SK-N-SH treated with all-trans-retinoic acid at 6 μM for 48 hours (cell line): Measurements from ENCODE around the gene ROBO2.

Source experiments
- ATAC-seq: fragments of 200-7000 bp; cut with Tn5 transposase; 3 replicates; pipeline ENCODE4 v1.9.1; 2020; ENCODE audit warnings: mild to moderate bottlenecking, moderate library complexity
- BACH2 ChIP-seq: fragments of 250-450 bp; sonication (Bioruptor Pico); IDR thresholded peaks from 2 replicates; pipeline ENCODE4 v1.9.0; 2021; ENCODE audit warnings: mild to moderate bottlenecking, borderline replicate concordance
- CREB5 ChIP-seq: fragments of 250-450 bp; sonication (Bioruptor Pico); IDR thresholded peaks from 2 replicates; pipeline ENCODE4 v1.5.1; 2020; ENCODE audit warnings: low read depth, mild to moderate bottlenecking, moderate library complexity
- CSDC2 ChIP-seq: fragments of 250-450 bp; sonication (Bioruptor Pico); IDR thresholded peaks from 2 replicates; pipeline ENCODE4 v1.5.0; 2020; ENCODE audit warnings: mild to moderate bottlenecking, moderate library complexity
- GLIS3 ChIP-seq: fragments of 250-450 bp; sonication (Bioruptor Pico); IDR thresholded peaks from 2 replicates; pipeline ENCODE4 v1.5.0; 2020; ENCODE audit warnings: mild to moderate bottlenecking, moderate library complexity
- ISL1 ChIP-seq: fragments of 250-450 bp; sonication (Bioruptor Pico); IDR thresholded peaks from 2 replicates; pipeline ENCODE4 v2.1.2; 2022; ENCODE audit warnings: mild to moderate bottlenecking, moderate library complexity
- OSR1 ChIP-seq: fragments of 250-450 bp; sonication (Bioruptor Pico); IDR thresholded peaks from 2 replicates; pipeline ENCODE4 v1.8.0; 2022; ENCODE audit warnings: moderate library complexity, mild to moderate bottlenecking, inconsistent platforms
- PPARA ChIP-seq: fragments of 250-450 bp; sonication (Bioruptor Pico); IDR thresholded peaks from 2 replicates; pipeline ENCODE4 v1.5.0; 2020; ENCODE audit warnings: mild to moderate bottlenecking, borderline replicate concordance
- RARB ChIP-seq: fragments of 250-450 bp; sonication (Bioruptor Pico); IDR thresholded peaks from 2 replicates; pipeline ENCODE4 v1.8.0; 2021; ENCODE audit warnings: mild to moderate bottlenecking, moderate library complexity
- SNAI2 ChIP-seq: fragments of 250-450 bp; sonication (Bioruptor Pico); IDR thresholded peaks from 2 replicates; pipeline ENCODE4 v1.5.0; 2020; ENCODE audit warnings: mild to moderate bottlenecking, moderate library complexity
- TCF4 ChIP-seq: fragments of 250-450 bp; sonication (Bioruptor Pico); IDR thresholded peaks from 2 replicates; pipeline ENCODE4 v1.8.0; 2021; ENCODE audit warnings: mild to moderate bottlenecking, moderate library complexity, borderline replicate concordance
- TOX ChIP-seq: fragments of 250-450 bp; sonication (Bioruptor Pico); IDR thresholded peaks from 2 replicates; pipeline ENCODE4 v1.8.0; 2021; ENCODE audit warnings: mild to moderate bottlenecking, moderate library complexity, borderline replicate concordance
- TSHZ2 ChIP-seq: fragments of 250-450 bp; sonication (Bioruptor Pico); IDR thresholded peaks from 2 replicates; pipeline ENCODE4 v1.5.0; 2020; ENCODE audit warnings: mild to moderate bottlenecking, moderate library complexity
- ZC3H10 ChIP-seq: fragments of 250-450 bp; sonication (Bioruptor Pico); IDR thresholded peaks from 2 replicates; pipeline ENCODE4 v1.5.1; 2021; ENCODE audit warnings: mild to moderate bottlenecking, moderate library complexity
- ZFP3 ChIP-seq: fragments of 250-450 bp; sonication (Bioruptor Pico); IDR thresholded peaks from 2 replicates; pipeline ENCODE4 v1.5.0; 2020; ENCODE audit warnings: mild to moderate bottlenecking, moderate library complexity
- ZNF565 ChIP-seq: fragments of 450-650 bp; formaldehyde crosslinking; conservative IDR thresholded peaks from 2 replicates; pipeline ENCODE4 v1.5.0; 2020; ENCODE audit warnings: low read depth, mild to moderate bottlenecking, moderate library complexity
- ZNF70 ChIP-seq: fragments of 450-650 bp; formaldehyde crosslinking; IDR thresholded peaks from 2 replicates; pipeline ENCODE4 v1.5.0; 2020; ENCODE audit warnings: mild to moderate bottlenecking, moderate library complexity
- ZNF8 ChIP-seq: fragments of 450-650 bp; formaldehyde crosslinking; IDR thresholded peaks from 2 replicates; pipeline ENCODE4 v1.5.0; 2020; ENCODE audit warnings: mild to moderate bottlenecking, moderate library complexity
- TF ChIP-seq, protein P1 (sequence below): fragments of 250-450 bp; sonication (Bioruptor Pico); IDR thresholded peaks from 2 replicates; pipeline ENCODE4 v1.8.0; 2021; ENCODE audit warnings: low read depth, mild to moderate bottlenecking, moderate library complexity, borderline replicate concordance
- TF ChIP-seq, protein P2 (sequence below): fragments of 250-450 bp; sonication (Bioruptor Pico); IDR thresholded peaks from 2 replicates; pipeline ENCODE4 v1.5.1; 2021; ENCODE audit warnings: mild to moderate bottlenecking, moderate library complexity
- TF ChIP-seq, protein P3 (sequence below): fragments of 250-450 bp; sonication (Bioruptor Pico); IDR thresholded peaks from 2 replicates; pipeline ENCODE4 v1.8.0; 2020; ENCODE audit warnings: mild to moderate bottlenecking, moderate library complexity, borderline replicate concordance

The ROBO2 gene

GRCh38 chr3:77667901-77668300 is 628.0 kb downstream of the ROBO2 start (continued):
- TF ChIP-seq PPARA (CRISPR knock-in tag), result no peak

DNA sequence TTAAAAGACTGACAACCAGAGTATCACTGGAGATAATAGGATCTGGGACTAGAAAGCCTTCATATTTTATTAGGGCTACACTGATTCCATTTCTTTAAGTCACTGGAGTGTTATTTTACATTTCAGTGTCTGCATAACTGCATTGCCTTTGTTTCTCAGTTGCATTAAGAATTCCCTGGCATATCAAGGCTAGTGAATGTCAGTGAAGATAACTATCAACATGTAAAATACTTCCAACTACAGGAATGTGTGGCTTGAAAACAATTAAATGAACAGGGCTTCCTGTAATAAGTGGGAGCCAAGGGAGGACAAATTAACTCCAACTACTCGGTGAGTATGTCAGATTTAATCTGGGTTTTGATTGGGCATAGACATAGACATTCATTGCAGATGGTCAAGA is 628.5 kb downstream of the ROBO2 start:
- TF ChIP-seq ISL1 (CRISPR knock-in tag) (peak; percentile 58), BACH2 (no peak)
- ATAC-seq, result no peak

- TF ChIP-seq ZNF565 (no peak), ZNF70 (CRISPR knock-in tag) (no peak), TOX (no peak), PPARA (CRISPR knock-in tag) (no peak)
- ATAC-seq, result no peak
These were observed 632.1 kb downstream of the ROBO2 start for GRCh38 chr3:77672016-77672415.

DNA sequence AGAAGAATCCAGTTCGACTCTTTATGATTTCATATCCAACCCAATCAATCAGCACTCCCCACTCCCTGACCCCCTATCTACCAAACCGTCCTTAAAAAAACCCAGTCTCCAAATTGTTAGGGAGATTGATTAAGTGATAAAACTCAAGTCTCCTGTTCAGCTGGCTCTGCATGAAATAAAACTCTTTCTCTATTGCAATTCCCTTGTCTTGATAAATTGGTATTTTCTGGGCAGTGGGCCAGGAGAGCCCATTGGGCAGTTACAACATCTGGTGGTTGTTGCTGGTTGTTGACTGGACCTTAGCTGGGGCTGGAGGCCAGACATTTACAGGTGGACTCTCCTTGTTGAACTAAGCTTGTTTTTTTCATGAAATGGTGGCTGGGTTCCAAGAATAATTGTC is 642.3 kb downstream of the ROBO2 start:
- no peak for ATAC-seq
- no peak for TF ChIP-seq ZFP3 (CRISPR knock-in tag)
- no peak for TF ChIP-seq TSHZ2 (CRISPR knock-in tag)
- TF ChIP-seq ZNF8 (CRISPR knock-in tag), result no peak
- no peak for TF ChIP-seq ISL1 (CRISPR knock-in tag)
- TF ChIP-seq RARB (CRISPR knock-in tag), result no peak
- TF ChIP-seq CSDC2 (CRISPR knock-in tag), result no peak
- TF ChIP-seq, all 23 proteins: peak for 0

GRCh38 chr3:77684115-77684514 is 644.2 kb downstream of the ROBO2 start:
- no peak for ATAC-seq
- TF ChIP-seq TOX, result no peak
- TF ChIP-seq, protein P1, sequence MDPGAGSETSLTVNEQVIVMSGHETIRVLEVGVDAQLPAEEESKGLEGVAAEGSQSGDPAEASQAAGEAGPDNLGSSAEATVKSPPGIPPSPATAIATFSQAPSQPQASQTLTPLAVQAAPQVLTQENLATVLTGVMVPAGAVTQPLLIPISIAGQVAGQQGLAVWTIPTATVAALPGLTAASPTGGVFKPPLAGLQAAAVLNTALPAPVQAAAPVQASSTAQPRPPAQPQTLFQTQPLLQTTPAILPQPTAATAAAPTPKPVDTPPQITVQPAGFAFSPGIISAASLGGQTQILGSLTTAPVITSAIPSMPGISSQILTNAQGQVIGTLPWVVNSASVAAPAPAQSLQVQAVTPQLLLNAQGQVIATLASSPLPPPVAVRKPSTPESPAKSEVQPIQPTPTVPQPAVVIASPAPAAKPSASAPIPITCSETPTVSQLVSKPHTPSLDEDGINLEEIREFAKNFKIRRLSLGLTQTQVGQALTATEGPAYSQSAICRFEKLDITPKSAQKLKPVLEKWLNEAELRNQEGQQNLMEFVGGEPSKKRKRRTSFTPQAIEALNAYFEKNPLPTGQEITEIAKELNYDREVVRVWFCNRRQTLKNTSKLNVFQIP (CRISPR knock-in tag), result no peak
- no peak for TF ChIP-seq OSR1 (CRISPR knock-in tag)
- no peak for TF ChIP-seq ZNF8 (CRISPR knock-in tag)
- no peak for TF ChIP-seq SNAI2
- TF ChIP-seq ZC3H10 (CRISPR knock-in tag), result no peak
- TF ChIP-seq, protein P2, sequence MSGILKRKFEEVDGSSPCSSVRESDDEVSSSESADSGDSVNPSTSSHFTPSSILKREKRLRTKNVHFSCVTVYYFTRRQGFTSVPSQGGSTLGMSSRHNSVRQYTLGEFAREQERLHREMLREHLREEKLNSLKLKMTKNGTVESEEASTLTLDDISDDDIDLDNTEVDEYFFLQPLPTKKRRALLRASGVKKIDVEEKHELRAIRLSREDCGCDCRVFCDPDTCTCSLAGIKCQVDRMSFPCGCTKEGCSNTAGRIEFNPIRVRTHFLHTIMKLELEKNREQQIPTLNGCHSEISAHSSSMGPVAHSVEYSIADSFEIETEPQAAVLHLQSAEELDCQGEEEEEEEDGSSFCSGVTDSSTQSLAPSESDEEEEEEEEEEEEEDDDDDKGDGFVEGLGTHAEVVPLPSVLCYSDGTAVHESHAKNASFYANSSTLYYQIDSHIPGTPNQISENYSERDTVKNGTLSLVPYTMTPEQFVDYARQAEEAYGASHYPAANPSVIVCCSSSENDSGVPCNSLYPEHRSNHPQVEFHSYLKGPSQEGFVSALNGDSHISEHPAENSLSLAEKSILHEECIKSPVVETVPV, result no peak

GRCh38 chr3:77685713-77686112 is 645.8 kb downstream of the ROBO2 start:
- ATAC-seq, result no peak
- no peak for TF ChIP-seq ZNF565
- TF ChIP-seq GLIS3 (CRISPR knock-in tag), result no peak
- TF ChIP-seq RARB (CRISPR knock-in tag), result no peak
- no peak for TF ChIP-seq SNAI2
- TF ChIP-seq TOX, result no peak
- no peak for TF ChIP-seq PPARA (CRISPR knock-in tag)
- TF ChIP-seq, protein P1 (CRISPR knock-in tag), result no peak
- no peak for TF ChIP-seq CREB5
- TF ChIP-seq TCF4 (CRISPR knock-in tag), result no peak
- no peak for TF ChIP-seq ZNF8 (CRISPR knock-in tag)
- TF ChIP-seq, protein P3, sequence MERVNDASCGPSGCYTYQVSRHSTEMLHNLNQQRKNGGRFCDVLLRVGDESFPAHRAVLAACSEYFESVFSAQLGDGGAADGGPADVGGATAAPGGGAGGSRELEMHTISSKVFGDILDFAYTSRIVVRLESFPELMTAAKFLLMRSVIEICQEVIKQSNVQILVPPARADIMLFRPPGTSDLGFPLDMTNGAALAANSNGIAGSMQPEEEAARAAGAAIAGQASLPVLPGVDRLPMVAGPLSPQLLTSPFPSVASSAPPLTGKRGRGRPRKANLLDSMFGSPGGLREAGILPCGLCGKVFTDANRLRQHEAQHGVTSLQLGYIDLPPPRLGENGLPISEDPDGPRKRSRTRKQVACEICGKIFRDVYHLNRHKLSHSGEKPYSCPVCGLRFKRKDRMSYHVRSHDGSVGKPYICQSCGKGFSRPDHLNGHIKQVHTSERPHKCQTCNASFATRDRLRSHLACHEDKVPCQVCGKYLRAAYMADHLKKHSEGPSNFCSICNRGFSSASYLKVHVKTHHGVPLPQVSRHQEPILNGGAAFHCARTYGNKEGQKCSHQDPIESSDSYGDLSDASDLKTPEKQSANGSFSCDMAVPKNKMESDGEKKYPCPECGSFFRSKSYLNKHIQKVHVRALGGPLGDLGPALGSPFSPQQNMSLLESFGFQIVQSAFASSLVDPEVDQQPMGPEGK (CRISPR knock-in tag), result no peak
- no peak for TF ChIP-seq ZC3H10 (CRISPR knock-in tag)
- TF ChIP-seq, protein P2, result no peak
- no peak for TF ChIP-seq BACH2
